Osteoblast (primary cell): ENCODE measurements around the gene ATP10D. TPM values are rescaled to one million over a fixed set of nuclear protein-coding genes. Genes with fewer than 3 reads are reported as not detected.

Experiments
- DNase-seq: peaks from one replicate; pipeline ENCODE4 v3.0.0; 2011; ENCODE audit warnings: low spot score, mixed read lengths; ENCODE audit not compliant: insufficient read length; ENCODE audit errors: missing footprints
- H2AFZ ChIP-seq: 2 replicates; pipeline ENCODE4 v1.6.0; 2011; ENCODE audit warnings: mild to moderate bottlenecking, low read length
- H3K27ac ChIP-seq: 2 replicates; pipeline ENCODE4 v1.5.1; 2011; ENCODE audit warnings: mild to moderate bottlenecking, low read depth, low read length, moderate library complexity
- H3K27me3 ChIP-seq: 2 replicates; pipeline ENCODE4 v1.6.0; 2012; ENCODE audit warnings: mild to moderate bottlenecking, control low read depth, inconsistent platforms, low read length, moderate library complexity; ENCODE audit not compliant: insufficient read depth
- H3K36me3 ChIP-seq: 2 replicates; pipeline ENCODE4 v1.5.1; 2011; ENCODE audit warnings: mild to moderate bottlenecking, low read length, control low read depth, moderate library complexity; ENCODE audit not compliant: insufficient read depth
- H3K4me1 ChIP-seq: 2 replicates; pipeline ENCODE4 v1.5.1; 2011; ENCODE audit warnings: mild to moderate bottlenecking, low read length, control low read depth, moderate library complexity; ENCODE audit not compliant: insufficient read depth
- H3K4me2 ChIP-seq: 2 replicates; pipeline ENCODE4 v1.6.0; 2011; ENCODE audit warnings: mild to moderate bottlenecking, low read length; ENCODE audit not compliant: insufficient read depth
- H3K4me3 ChIP-seq: fragments of 200-600 bp; sonication (generic); 3 replicates; pipeline ENCODE4 v1.5.1; 2012; ENCODE audit warnings: mild to moderate bottlenecking, low read length, inconsistent platforms; ENCODE audit not compliant: insufficient read depth
- H3K79me2 ChIP-seq: 2 replicates; pipeline ENCODE4 v1.6.0; 2012; ENCODE audit warnings: mild to moderate bottlenecking, low read length, control low read depth, inconsistent platforms; ENCODE audit not compliant: insufficient read depth
- H3K9me3 ChIP-seq: 2 replicates; pipeline ENCODE4 v1.5.1; 2011; ENCODE audit warnings: low read depth, low read length, control low read depth
- H4K20me1 ChIP-seq: 2 replicates; pipeline ENCODE4 v1.6.0; 2012; ENCODE audit warnings: mild to moderate bottlenecking, low read length, control low read depth; ENCODE audit not compliant: insufficient read depth
- total RNA-seq: library from RNA; depleted of rRNA; stranded (reverse); fragments of >200 nt; gene quantifications from 2 replicates; pipeline ENCODE4 v1.2.3, GENCODE V29; 2012
- TF ChIP-seq, protein P1 (sequence below): IDR thresholded peaks from 2 replicates; pipeline ENCODE4 v1.5.1; 2011; ENCODE audit warnings: mild to moderate bottlenecking, low read depth, low read length, moderate library complexity; ENCODE audit errors: extremely low read depth

ATP10D gene
- total RNA-seq, 1 donor = 51.8 TPM

- Histone ChIP-seq H2AFZ (no peak overlapping the region), H3K9me3 (no peaks in the 10 kb centered on the region), H3K79me2 (no peaks in the 10 kb centered on the region), H4K20me1 (no peaks in the 10 kb centered on the region), H3K36me3 (peaks cover 64% of the 10 kb centered on the region), H3K4me3 (no peak overlapping the region), H3K4me1 (no peaks in the 10 kb centered on the region), H3K27ac (no peak overlapping the region), H3K27me3 (no peaks in the 10 kb centered on the region), H3K4me2 (no peak overlapping the region)
- no peak for DNase-seq
- TF ChIP-seq, protein P1, sequence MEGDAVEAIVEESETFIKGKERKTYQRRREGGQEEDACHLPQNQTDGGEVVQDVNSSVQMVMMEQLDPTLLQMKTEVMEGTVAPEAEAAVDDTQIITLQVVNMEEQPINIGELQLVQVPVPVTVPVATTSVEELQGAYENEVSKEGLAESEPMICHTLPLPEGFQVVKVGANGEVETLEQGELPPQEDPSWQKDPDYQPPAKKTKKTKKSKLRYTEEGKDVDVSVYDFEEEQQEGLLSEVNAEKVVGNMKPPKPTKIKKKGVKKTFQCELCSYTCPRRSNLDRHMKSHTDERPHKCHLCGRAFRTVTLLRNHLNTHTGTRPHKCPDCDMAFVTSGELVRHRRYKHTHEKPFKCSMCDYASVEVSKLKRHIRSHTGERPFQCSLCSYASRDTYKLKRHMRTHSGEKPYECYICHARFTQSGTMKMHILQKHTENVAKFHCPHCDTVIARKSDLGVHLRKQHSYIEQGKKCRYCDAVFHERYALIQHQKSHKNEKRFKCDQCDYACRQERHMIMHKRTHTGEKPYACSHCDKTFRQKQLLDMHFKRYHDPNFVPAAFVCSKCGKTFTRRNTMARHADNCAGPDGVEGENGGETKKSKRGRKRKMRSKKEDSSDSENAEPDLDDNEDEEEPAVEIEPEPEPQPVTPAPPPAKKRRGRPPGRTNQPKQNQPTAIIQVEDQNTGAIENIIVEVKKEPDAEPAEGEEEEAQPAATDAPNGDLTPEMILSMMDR = no peak
Measured at GRCh38 chr4:47572981-47573380, 87.9 kb downstream of the ATP10D start.

- Histone ChIP-seq H2AFZ (no peak overlapping the region), H3K9me3 (no peaks in the 10 kb centered on the region), H3K4me3 (no peak overlapping the region), H4K20me1 (no peaks in the 10 kb centered on the region), H3K27ac (no peak overlapping the region), H3K79me2 (no peaks in the 10 kb centered on the region), H3K36me3 (peaks cover 79% of the 10 kb centered on the region), H3K4me2 (no peak overlapping the region), H3K4me1 (no peaks in the 10 kb centered on the region), H3K27me3 (no peaks in the 10 kb centered on the region)
- DNase-seq = no peak
- TF ChIP-seq, protein P1 = no peak
Measured at GRCh38 chr4:47577779-47578553, 92.9 kb downstream of the ATP10D start.

DNA sequence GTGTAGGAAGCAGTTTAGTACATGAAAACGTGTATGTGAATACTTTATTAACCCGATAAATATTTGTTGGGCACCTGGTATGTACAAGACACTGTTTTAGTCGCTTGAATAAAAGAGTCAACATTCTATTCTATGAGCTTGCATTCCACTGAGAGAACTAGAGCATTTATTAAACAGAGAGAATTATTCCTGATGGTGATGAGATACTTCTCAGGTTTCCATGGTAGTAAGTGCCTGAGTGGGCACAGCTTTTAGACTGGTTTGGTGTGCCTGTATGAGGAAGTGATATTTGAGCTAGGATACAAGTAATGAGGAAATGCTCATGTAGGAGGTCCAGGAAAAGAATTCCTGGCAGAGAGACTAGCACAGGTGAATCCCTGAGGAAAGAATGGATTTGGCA lies 94.2 kb downstream of the ATP10D start:
- H3K9me3 ChIP-seq = no peaks in the 10 kb centered on the region
- H3K79me2 ChIP-seq = no peaks in the 10 kb centered on the region
- TF ChIP-seq, protein P1 = no peak
- no peaks in the 10 kb centered on the region for H3K4me1 ChIP-seq
- H3K36me3 ChIP-seq = peaks cover 82% of the 10 kb centered on the region
- no peaks in the 10 kb centered on the region for H3K27me3 ChIP-seq
- no peak for DNase-seq
- H3K4me3 ChIP-seq = no peak overlapping the region
- no peak overlapping the region for H3K27ac ChIP-seq
- no peaks in the 10 kb centered on the region for H4K20me1 ChIP-seq
- no peak overlapping the region for H2AFZ ChIP-seq
- H3K4me2 ChIP-seq = no peak overlapping the region

DNA sequence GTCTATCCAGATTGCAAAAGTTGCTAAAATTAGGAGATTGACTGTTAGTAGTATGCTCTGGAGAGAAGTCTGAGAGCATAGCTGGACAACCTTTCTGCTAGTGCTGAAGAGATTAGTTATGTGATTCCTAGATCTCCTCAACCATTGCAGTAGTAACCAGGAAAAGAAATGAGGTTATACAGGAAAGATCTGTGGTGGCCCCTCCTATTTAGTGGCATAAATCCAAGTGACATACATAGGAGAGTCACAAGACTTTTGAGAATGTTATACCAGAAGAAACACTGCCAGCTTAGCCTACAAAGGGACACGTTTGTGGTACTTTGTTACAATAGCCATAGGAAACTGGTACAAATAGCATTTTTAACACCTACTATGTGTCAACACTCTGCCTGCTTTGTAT lies 105.2 kb downstream of the ATP10D start:
- TF ChIP-seq, protein P1 = no peak
- H3K4me2 ChIP-seq = no peak overlapping the region

More for the DNA sequence above, 105.2 kb downstream of the ATP10D start:
- no peak overlapping the region for H2AFZ ChIP-seq
- H3K79me2 ChIP-seq = no peaks in the 10 kb centered on the region
- no peak overlapping the region for H3K27ac ChIP-seq
- no peaks in the 10 kb centered on the region for H4K20me1 ChIP-seq
- no peak for DNase-seq
- no peaks in the 10 kb centered on the region for H3K4me1 ChIP-seq
- peaks cover 2% of the 10 kb centered on the region for H3K9me3 ChIP-seq
- H3K27me3 ChIP-seq = no peaks in the 10 kb centered on the region
- H3K36me3 ChIP-seq = peaks cover 77% of the 10 kb centered on the region
- no peak overlapping the region for H3K4me3 ChIP-seq
